ENCODE results near the gene PKDREJ.

GRCh38 chr22:46272762-46273431 lies 9.8 kb upstream of the PKDREJ start:
- no peak for TF ChIP-seq POLR2A (IDR thresholded peaks at IDR 0.05)
- TF ChIP-seq, protein P1, sequence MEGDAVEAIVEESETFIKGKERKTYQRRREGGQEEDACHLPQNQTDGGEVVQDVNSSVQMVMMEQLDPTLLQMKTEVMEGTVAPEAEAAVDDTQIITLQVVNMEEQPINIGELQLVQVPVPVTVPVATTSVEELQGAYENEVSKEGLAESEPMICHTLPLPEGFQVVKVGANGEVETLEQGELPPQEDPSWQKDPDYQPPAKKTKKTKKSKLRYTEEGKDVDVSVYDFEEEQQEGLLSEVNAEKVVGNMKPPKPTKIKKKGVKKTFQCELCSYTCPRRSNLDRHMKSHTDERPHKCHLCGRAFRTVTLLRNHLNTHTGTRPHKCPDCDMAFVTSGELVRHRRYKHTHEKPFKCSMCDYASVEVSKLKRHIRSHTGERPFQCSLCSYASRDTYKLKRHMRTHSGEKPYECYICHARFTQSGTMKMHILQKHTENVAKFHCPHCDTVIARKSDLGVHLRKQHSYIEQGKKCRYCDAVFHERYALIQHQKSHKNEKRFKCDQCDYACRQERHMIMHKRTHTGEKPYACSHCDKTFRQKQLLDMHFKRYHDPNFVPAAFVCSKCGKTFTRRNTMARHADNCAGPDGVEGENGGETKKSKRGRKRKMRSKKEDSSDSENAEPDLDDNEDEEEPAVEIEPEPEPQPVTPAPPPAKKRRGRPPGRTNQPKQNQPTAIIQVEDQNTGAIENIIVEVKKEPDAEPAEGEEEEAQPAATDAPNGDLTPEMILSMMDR (IDR thresholded peaks at IDR 0.05 in 8 of 11, conservative IDR thresholded peaks at IDR 0.05 in 3 of 11), result no peak
- no peak for TF ChIP-seq POLR2AphosphoS5 (IDR thresholded peaks at IDR 0.05)

Data from spleen (tissue), 7 donors.